ENCODE results near the gene FAN1. TPM values are rescaled to one million over a fixed set of nuclear protein-coding genes. Genes with fewer than 3 reads are reported as not detected.
"Not testable (repeated sequence)": the region's sequence is repeated elsewhere in the genome, so short reads cannot be mapped to it uniquely, and the experiment has no call there.

The FAN1 gene
- total RNA-seq (2014; rRNA removed; shearing (Covaris generic)) = 11.9 and 14.7 TPM in 2 replicates
- polyA plus RNA-seq (2015; cell fraction: cytosol; rRNA removed) = 8.2 and 9.3 TPM in 2 replicates
- 55.3 and 60.8 TPM in 2 replicates for polyA plus RNA-seq (2015; cell fraction: nucleus; rRNA removed)

DNA sequence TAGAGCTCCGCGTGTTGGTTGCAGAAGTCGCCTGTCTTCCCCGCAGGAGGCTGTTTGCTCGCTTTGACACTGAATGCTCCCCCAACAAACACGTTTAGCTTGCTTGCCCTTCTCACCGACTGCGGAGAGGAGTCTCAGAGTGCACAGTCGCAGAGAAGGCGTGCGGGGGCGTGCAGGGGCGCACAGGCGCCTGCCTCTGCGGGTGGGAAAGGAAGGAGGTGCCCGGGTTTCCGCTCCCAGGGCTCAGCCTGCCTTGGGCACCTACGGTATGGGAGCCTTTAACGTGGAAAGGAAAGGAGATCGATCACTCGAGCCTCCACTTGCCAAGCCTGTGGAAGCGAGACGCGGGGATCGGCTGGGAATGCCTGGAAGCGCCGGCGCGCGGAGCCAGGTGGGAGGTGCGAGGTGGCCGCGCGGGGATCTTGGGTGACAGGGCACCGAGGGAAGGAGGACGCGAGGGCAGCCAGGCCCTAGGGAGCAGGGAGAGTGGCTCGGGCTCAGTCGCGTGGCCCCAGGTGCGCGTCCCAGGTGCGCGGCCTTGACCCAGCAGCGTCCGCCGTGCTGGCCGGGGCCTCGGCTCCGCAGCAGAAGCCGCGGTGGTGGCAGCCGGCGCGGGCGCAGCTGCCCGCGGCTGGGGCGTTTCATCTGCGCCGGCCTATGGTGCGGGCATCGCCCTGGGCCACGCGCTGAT lies at the start of gene FAN1:
FAN1 (plus strand) TSS at position 419 of the 691 bp plus-strand sequence. CDS start 749 bp downstream, outside the sequence.
- DNase-seq (ENCODE audit: low read depth) = peak; percentile 84

DNA sequence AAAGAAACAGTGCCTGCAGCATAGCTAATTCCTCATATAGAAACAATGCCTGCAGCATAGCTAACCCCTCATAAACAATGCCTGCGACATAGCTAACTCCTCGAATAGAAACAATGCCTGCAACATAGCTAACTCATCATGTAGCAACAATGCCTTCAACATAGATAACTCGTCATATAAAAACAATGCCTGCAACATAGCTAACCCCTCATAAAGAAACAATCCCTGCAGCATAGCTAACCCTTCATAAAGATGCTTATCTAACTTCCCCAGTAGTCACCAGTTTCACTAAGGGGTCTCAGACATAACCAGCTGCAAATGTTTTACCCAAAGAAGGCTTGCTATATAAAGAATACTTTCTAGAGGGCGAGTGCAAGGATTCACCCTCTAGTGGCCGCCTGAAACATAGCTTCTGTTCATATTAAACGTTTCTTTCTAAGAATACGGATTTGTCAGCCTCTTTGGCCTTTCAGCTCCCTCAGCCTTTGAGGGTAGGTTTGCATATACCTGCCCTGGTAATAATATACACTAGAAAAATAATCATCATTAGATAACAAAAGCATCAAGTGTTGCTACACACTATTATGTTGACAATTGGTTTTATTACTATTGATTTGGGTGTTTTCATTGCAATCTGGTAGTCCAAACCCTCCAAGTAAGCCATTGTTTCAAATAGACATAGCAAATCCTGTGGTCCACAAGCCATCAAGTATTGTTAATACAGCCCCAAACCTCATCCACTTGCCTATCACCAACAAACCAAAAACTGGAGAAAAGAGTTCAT lies 44.4 kb upstream of the FAN1 start:
- DNase-seq (ENCODE audit: low read depth) = peak; percentile 18

DNA sequence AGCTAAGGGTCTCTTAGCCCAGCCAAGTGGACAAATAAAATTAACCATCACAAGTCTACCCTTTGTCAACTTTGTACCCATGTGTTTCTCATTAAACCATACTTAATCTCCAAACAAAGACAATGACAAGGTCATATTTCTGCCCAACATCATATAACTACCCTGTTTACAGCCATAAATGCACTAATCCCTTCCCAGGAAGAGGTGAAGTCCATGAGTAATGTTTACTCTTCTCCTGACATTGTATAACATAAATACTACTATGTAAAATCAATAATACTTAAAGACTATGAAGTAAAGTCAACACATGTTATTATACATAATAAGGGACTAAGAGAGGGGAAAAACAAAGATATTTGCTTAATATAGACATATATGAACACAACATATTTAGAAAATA lies 38.5 kb upstream of the FAN1 start:
- no peak for DNase-seq (ENCODE audit: low read depth)

DNA sequence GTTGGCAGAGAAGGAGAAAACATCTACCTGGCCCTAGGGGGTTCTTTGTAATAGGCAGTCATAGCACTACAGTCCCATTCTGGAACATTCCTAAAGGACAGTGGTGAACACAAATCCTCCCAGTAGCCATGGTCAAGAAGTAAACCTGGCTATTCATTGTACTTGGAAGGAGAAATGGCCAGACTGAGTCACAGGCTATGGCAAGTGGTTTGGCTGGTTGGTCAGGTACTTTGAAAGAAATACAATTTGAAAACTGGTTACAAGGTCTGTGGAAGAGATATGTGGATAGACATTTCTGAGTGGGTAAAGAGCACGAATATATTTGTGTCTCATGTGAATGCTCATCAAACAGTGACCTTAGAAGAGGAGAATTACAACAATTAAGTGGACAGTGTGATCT lies 33.0 kb upstream of the FAN1 start:
- no peak for DNase-seq (ENCODE audit: low read depth)

DNA sequence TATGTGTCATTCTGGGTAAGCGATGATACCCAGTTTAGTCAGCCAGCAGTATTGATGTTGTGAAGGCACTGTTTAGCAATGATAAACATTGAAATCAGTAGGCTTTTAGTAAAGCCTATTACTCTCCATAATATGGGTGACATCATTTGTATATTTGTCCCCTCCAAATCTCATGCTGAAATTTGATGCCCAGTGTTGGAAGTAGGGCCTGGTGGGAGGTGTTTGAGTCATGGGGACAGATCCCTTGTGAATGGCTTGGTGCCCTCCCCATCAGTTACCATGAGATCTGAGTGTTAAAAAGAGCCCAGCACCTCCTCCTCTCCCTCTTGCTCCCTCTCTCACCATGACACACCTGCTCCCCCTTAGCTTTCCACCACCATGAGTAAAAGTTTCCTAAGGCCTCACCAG lies 31.4 kb upstream of the FAN1 start:
- DNase-seq (ENCODE audit: low read depth) = peak; percentile 34

DNA sequence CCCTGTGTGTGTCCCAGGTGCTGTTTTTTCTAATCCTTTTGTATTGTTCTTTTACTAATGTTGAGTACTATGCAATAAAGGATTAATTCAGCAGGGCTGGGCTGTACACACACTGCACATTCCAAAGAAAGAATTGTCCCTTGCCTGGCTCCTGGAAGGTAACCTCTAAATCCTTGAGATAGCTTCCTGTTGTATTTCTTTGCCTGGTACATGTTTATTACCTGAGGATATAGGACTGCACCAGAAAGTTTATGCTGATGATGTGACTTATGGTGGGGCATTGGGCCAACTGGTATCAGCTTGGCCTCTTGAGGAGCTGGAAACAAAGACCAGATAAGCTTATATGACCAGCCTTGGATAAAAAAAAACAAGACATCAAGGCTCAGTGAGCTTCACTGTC lies 26.6 kb upstream of the FAN1 start:
- DNase-seq (ENCODE audit: low read depth) = no peak

DNA sequence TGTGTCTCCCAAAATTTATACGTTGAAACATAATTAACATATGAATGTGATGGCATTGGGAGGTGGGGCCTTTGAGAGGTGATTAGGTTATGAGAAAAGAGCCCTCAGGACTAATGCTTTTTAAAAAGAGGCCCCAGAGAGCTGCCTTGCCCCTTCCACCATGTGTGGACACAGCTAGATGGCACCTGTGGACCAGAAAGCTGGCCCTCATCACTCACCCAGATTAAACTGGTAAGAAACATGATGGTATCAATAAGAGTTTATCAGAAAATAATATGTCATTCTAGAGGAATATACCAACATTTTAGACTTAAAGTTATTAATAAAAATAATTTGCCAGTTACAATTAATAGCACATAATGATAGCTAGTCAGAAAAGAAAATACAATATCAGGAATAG lies 25.2 kb upstream of the FAN1 start:
- DNase-seq (ENCODE audit: low read depth) = no peak

DNA sequence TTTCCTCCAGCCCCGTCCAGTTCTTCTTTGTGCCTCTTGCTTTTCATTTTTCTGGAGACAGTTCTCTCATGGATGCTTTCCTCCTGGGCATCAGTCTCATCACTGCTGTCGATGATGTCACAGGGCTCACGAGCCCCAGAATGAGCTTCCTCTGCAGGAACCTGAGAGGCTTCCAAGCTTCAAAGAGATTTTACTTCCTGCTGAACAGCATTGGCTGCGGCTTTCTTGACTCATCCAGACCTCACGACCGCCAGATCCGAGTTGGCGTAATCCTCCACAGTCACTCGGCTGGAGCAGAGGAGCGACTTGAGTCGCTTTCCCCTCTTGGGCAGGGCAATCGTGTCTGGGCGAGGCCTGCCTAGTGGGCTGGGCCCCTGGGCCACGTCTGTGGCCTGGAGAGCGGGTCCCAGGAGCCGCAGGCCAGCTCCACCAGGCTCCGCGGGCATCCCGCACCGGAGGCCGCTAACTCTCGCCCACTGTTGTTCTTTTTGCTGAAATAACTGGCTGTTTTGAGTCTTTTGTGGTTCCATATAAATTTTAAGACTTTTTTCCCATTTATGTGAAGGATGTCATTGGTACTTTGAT lies 20.8 kb upstream of the FAN1 start:
- peak; percentile 41 for DNase-seq (ENCODE audit: low read depth)

DNA sequence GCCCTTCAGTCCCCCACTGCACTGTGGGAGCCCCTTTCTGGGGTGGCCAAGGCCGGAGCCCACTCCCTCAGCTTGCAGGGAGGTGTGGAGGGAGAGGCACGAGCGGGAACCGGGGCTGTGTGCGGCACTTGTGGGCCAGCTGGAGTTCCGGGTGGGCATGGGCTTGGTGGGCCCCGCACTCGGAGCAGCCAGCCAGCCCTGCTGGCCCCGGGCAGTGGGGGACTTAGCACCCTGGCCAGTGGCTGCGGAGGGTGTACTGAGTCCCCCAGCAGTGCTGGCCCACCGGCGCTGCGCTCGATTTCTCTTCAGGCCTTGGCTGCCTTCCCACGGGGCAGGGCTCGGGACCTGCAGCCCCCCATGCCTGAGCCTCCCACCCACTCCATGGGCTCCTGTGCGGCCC lies 20.0 kb upstream of the FAN1 start:
- DNase-seq (ENCODE audit: low read depth) = not testable (repeated sequence)

DNA sequence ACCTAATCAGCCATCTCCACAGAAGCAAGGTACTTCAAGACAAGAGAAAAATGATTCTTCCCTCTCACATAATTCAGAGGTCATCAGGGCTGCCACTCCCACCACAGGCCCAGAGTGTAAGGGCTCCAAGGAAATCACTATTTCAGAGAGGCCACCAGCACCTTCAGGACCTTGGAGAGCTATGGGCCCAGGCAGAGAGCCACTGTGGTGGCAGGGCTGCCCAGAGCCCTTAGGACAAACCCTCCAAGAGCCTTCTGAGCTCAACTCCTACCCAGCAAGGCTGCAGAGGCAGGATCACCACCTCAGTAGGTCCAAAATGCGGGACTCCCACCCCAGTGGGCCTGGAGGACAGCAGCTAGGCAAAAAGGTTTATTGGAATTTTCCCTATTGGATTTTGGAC lies 17.9 kb upstream of the FAN1 start:
- DNase-seq (ENCODE audit: low read depth) = no peak

DNA sequence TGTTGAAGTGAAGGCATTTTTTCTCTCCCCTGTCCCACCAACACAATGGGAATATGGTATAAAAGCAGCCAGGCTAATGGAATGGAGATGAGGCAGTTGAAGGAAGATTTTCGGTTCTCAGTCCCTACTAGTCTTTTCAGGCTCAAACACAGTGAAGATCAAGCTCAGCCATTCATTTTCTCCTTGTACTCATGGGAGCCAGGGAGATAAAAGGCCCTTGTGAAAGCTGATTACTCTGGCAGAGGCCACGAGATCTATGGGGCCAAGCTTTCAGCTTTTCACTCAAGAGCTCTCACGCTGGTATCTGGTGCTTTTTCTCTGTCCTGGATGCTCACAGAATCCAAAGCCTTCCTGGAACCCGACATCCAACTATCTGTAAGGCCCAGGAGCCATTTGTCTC lies 14.5 kb upstream of the FAN1 start:
- DNase-seq (ENCODE audit: low read depth) = no peak

DNA sequence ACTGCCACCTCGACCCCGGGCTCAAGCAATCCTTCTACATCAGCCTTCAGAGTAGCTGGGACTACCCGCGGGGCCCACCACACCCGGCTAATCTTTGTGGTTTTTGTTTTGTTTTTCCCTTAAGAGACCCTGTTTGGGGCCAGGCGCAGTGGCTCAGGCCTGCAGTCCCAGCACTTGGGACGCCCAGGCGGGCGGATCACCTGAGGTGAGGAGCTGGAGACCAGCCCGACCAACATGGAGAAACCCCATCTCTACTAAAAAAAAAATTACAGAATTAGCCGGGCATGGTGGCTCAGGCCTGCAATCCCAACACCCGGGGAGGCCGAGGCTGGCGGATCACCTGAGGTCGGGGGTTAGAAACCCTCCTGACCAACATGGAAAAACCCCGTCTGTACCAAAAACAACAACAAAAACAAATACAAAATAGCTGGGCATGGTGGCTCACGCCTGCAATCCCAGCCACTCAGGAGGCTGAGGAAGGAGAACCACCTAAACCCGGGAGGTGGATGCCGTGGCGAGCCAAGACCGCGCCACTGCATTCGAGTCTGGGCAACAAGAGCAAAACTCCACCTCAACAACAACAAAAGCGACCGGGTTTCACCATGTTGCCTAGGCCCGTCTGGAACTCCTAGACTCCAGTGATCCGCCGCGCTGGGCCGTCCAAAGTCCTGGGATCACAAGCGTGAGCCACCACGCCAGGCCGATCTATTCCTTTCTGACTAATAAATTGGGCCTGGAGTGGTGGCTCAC lies 8.1 kb upstream of the FAN1 start:
- DNase-seq (ENCODE audit: low read depth) = no peak

DNA sequence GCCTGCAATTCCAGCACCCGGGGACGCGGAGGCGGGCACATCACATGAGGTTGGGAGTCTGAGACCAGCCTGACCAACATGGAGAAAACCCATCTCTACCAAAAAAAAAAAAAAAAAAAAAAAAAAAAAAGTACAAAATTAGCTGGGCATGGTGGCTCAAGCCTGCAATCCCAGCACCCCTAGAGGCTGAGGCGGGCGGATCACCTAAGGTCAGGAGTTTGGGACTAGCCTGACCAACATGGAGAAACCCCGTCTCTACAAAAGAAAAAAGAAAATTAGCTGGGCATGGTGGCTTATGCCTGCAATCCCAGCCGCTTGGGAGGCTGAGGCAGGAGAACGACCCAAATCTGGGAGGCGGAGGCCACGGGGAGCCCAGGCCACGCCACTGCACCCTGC lies 7.5 kb upstream of the FAN1 start:
- no peak for DNase-seq (ENCODE audit: low read depth)

DNA sequence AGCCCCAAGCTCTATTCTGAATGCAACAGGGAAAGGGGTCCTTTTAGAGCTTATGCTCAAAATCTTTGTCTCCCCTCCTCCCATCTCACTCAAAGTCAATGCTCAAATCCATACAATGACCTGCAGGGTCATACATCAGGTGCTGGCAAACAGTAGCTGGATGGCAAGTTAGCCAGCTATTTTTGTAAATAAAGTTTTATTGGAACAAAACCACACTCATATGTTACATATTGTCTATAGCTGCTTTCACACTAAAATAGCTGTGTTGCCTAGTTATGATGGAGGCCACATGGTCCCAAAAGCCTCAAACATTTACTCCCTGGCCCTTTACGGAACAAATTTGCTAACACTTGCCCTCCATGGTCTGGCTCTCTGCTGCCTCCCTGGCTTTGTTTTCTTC lies 1.8 kb upstream of the FAN1 start:
- DNase-seq (ENCODE audit: low read depth) = no peak

DNA sequence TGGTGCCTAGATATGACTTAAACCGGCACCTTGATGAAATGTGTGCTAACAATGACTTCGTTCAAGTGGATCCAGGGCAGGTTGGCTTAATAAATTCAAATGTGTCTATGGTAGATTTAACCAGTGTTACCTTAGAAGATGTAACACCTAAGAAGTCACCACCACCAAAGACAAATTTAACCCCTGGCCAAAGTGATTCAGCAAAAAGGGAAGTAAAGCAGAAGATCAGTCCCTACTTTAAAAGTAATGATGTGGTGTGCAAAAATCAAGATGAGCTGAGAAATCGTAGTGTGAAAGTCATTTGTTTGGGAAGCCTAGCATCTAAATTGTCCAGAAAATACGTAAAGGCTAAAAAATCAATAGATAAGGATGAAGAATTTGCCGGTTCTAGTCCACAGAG lies 1.1 kb downstream of the FAN1 start:
- no peak for DNase-seq (ENCODE audit: low read depth)

DNA sequence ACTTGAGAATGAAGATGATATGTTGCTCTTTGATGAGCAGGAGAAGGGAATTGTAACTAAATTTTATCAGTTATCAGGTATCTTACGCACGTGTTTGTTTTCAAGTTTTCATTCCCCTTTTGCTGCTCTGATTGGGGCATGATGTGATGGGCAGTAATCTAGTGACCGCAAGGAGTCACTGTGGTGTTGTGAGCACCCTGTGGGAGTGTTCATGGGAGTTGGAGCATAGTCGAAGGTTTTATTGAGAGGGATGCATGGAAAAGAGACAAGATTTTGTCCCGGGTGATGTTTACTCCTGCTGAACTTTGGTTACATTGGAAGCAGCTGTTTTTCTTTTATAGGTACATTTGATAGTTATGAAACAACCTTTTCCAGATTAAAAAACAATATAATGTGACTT lies 2.1 kb downstream of the FAN1 start:
- DNase-seq (ENCODE audit: low read depth) = no peak

DNA sequence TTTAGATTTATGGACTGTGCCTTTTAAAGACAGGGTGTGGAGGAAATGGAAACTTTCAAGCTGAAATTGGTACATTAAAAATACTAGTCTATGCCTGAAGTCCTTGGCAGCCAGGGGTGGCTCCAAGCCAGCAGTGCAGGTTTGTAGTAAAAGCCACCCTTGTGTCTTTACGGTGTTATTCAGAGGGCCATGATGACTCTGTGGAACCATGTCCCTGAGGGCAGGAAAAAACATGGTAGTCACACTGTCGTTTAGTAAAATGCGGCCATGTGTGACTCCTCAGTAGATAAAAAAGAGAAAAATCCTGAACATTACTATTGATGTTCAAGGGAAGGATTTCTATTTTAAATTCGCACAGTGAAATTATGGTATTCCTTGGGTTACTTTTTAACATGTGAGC lies 2.7 kb downstream of the FAN1 start:
- no peak for DNase-seq (ENCODE audit: low read depth)

DNA sequence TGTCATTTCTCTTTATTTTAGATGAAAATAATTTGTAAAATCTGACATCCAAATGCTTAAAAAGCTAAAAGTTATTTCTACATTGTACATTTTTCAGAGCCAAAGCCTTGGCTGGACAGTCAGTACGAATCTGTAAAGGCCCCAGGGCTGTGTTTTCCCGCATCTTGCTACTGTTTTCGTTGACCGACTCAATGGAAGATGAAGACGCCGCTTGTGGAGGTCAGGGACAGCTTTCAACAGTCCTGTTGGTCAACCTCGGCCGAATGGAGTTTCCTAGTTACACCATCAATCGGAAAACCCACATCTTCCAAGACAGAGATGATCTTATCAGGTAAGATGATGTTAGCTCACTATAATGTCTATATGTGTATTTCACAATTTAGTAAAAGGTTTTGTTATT lies 10.0 kb downstream of the FAN1 start:
- DNase-seq (ENCODE audit: low read depth) = no peak

DNA sequence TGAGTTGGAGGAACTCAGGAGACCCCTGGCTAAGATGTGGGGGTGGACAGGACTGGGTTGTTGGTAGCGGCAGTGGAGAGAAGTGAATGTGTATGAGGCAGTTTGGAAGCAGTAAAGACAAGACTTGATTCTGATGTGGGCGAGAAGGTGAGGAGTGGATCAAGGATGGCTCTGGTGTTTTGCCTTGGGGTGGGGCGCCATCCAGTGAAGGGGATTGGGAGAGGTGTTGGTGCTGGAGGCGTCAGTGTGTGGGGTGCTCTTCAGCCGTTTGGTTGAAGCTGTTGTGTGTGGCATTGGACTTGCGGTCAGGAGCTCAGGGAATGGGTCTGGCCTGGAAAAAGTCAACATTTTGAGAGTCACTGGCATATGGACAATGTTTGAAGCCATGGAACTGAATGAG lies 13.3 kb downstream of the FAN1 start:
- no peak for DNase-seq (ENCODE audit: low read depth)

DNA sequence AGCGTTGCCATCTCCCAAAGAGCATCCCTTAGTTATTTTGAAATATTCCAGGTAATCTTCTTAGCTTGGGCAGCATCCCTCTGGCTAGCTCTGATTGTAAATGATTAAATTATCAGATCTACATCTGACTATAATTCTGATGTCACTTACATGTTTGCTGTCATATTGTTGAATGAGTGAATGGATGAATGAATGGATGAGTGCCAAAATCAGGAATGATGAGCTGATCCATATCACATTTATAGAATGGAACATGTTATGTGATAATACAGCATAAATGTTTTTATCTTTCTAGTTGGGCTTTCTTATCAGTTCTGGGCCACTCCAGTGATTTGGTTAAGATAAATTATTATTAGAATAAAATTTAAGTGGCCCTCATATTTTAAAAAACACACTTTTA lies 14.0 kb downstream of the FAN1 start:
- no peak for DNase-seq (ENCODE audit: low read depth)

DNA sequence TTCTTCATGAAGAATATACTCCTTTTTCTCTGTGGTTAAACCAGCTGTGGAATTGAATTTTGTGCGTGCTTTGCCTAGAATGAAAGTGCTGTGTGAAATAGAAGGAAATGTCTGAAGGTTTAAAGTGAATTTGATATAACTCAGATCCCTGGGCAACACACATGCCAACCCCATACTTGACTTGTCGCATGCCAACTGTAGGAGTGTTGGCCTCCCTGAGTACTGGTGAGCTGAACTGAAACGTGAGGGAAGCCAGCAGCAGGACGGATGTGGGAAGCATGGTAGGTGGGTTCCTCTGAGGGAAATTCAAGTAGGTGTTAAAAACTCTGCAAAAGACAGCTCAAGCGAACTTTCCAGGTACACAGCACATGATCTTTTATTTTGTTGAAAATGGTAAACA lies 14.7 kb downstream of the FAN1 start:
- DNase-seq (ENCODE audit: low read depth) = no peak
